Mesendoderm (in vitro differentiated cells): ENCODE measurements around the gene CEP126.
A peak's percentile ranks its signal among the peaks of the same experiment; 100 is the strongest.

Experiments
- DNase-seq: peaks from one replicate; pipeline ENCODE4 v3.0.0; 2013
- H2AK5ac ChIP-seq: 2 replicates; pipeline ENCODE4 v1.6.1; 2013; ENCODE audit warnings: low read length, inconsistent platforms
- H2BK120ac ChIP-seq: 2 replicates; pipeline ENCODE4 v1.6.1; 2013; ENCODE audit warnings: low read depth, mild to moderate bottlenecking, low read length, moderate library complexity, mixed read lengths
- H2BK15ac ChIP-seq: replicated peaks from 2 replicates; pipeline ENCODE4 v1.6.1; 2013; ENCODE audit warnings: low read depth, mild to moderate bottlenecking, moderate library complexity
- H2BK5ac ChIP-seq: 2 replicates; pipeline ENCODE4 v1.6.1; 2013; ENCODE audit warnings: low read length, inconsistent platforms
- H3K18ac ChIP-seq: 2 replicates; pipeline ENCODE4 v1.6.1; 2013; ENCODE audit warnings: mild to moderate bottlenecking, low read length, mixed read lengths
- H3K23ac ChIP-seq: one replicate; pipeline ENCODE4 v1.6.1; 2013; ENCODE audit warnings: low read length
- H3K27ac ChIP-seq: 2 replicates; pipeline ENCODE4 v1.5.1; 2013; ENCODE audit warnings: low read depth, mild to moderate bottlenecking, inconsistent platforms, low read length, moderate library complexity
- H3K27me3 ChIP-seq: 2 replicates; pipeline ENCODE4 v1.6.1; 2013; ENCODE audit warnings: low read length, control low read depth, mild to moderate bottlenecking, inconsistent platforms; ENCODE audit not compliant: insufficient read depth, poor library complexity
- H3K36me3 ChIP-seq: 2 replicates; pipeline ENCODE4 v1.6.1; 2013; ENCODE audit warnings: low read length, inconsistent platforms; ENCODE audit not compliant: control insufficient read depth, insufficient read depth
- H3K4ac ChIP-seq: one replicate; pipeline ENCODE4 v1.6.1; 2013; ENCODE audit warnings: low read depth, mild to moderate bottlenecking, low read length, moderate library complexity
- H3K4me1 ChIP-seq: 2 replicates; pipeline ENCODE4 v1.6.1; 2013; ENCODE audit warnings: low read depth, low read length, inconsistent platforms; ENCODE audit not compliant: control insufficient read depth
- H3K4me2 ChIP-seq: 2 replicates; pipeline ENCODE4 v1.6.1; 2013; ENCODE audit warnings: low read length
- H3K4me3 ChIP-seq: 2 replicates; pipeline ENCODE4 v1.5.1; 2013; ENCODE audit warnings: mild to moderate bottlenecking, low read length
- H3K56ac ChIP-seq: one replicate; pipeline ENCODE4 v1.6.1; 2013; ENCODE audit warnings: low read length
- H3K79me1 ChIP-seq: 2 replicates; pipeline ENCODE4 v1.6.1; 2013; ENCODE audit warnings: low read length, inconsistent platforms
- H3K79me2 ChIP-seq: 2 replicates; pipeline ENCODE4 v1.6.1; 2013; ENCODE audit warnings: mild to moderate bottlenecking, low read length; ENCODE audit not compliant: control insufficient read depth, insufficient read depth
- H3K9ac ChIP-seq: 2 replicates; pipeline ENCODE4 v1.6.1; 2013; ENCODE audit warnings: low read length, inconsistent platforms
- H4K5ac ChIP-seq: one replicate; pipeline ENCODE4 v1.6.1; 2013; ENCODE audit warnings: low read length
- H4K8ac ChIP-seq: one replicate; pipeline ENCODE4 v1.6.1; 2013; ENCODE audit warnings: low read depth, mild to moderate bottlenecking, control low read depth, low read length, moderate library complexity
- WGBS: extraction: QIAGEN DNeasy Blood & Tissue Kit; methylation state at CpG from one replicate; pipeline ENCODE4 v1.1.7; 2013; ENCODE audit warnings: low lambda C conversion rate, missing lambda C conversion rate; ENCODE audit not compliant: insufficient coverage; ENCODE audit errors: extremely low coverage; 5-methylcytosine and 5-hydroxymethylcytosine counted together

The CEP126 gene

GRCh38 chr11:101880222-101880621 lies 34.6 kb upstream of the CEP126 start:
- WGBS: no CpG with 5 or more reads among the region's 4 CpGs
- DNase-seq: peak; percentile 66

GRCh38 chr11:101881586-101881985 lies 33.2 kb upstream of the CEP126 start:
- Histone ChIP-seq H3K4me3 (no peak overlapping the region), H3K79me2 (no peaks in the 10 kb centered on the region), H4K8ac (no peak overlapping the region), H4K5ac (no peak overlapping the region), H2AK5ac (no peak overlapping the region), H3K4ac (no peak overlapping the region), H3K18ac (no peak overlapping the region), H3K36me3 (no peaks in the 10 kb centered on the region), H3K27me3 (no peaks in the 10 kb centered on the region), H3K56ac (no peak overlapping the region), H3K9ac (no peak overlapping the region), H3K79me1 (no peaks in the 10 kb centered on the region), H2BK5ac (no peak overlapping the region), H3K23ac (no peak overlapping the region), H2BK120ac (no peak overlapping the region), H3K4me1 (no peaks in the 10 kb centered on the region), H3K27ac (no peak overlapping the region), H2BK15ac (no peak overlapping the region), H3K4me2 (no peak overlapping the region)
- WGBS: no CpG with 5 or more reads among the region's 2 CpGs
- DNase-seq: no peak

More at GRCh38 chr11:101880222-101880621, 34.6 kb upstream of the CEP126 start:
- no peaks in the 10 kb centered on the region for H3K79me1 ChIP-seq
- no peak overlapping the region for H3K4me3 ChIP-seq
- H3K4me1 ChIP-seq: no peaks in the 10 kb centered on the region
- no peak overlapping the region for H3K23ac ChIP-seq
- H2AK5ac ChIP-seq: no peak overlapping the region
- H3K9ac ChIP-seq: no peak overlapping the region
- H3K56ac ChIP-seq: no peak overlapping the region
- no peak overlapping the region for H4K5ac ChIP-seq
- no peak overlapping the region for H3K27ac ChIP-seq
- no peaks in the 10 kb centered on the region for H3K79me2 ChIP-seq
- no peak overlapping the region for H3K4me2 ChIP-seq
- H2BK15ac ChIP-seq: no peak overlapping the region
- no peaks in the 10 kb centered on the region for H3K36me3 ChIP-seq
- H3K18ac ChIP-seq: no peak overlapping the region
- no peak overlapping the region for H2BK5ac ChIP-seq
- H2BK120ac ChIP-seq: no peak overlapping the region
- H3K27me3 ChIP-seq: no peaks in the 10 kb centered on the region
- H4K8ac ChIP-seq: no peak overlapping the region
- no peak overlapping the region for H3K4ac ChIP-seq

- no peak overlapping the region for H2BK15ac ChIP-seq
- no peaks in the 10 kb centered on the region for H3K79me1 ChIP-seq
- H3K27me3 ChIP-seq: no peaks in the 10 kb centered on the region
- H3K23ac ChIP-seq: no peak overlapping the region
- no peak overlapping the region for H2BK120ac ChIP-seq
- H3K4me2 ChIP-seq: no peak overlapping the region
- H3K18ac ChIP-seq: no peak overlapping the region
- H4K5ac ChIP-seq: no peak overlapping the region
- WGBS: 100% methylated on average over 4 of the region's 4 CpGs
- no peaks in the 10 kb centered on the region for H3K79me2 ChIP-seq
- H4K8ac ChIP-seq: no peak overlapping the region
- H3K27ac ChIP-seq: no peak overlapping the region
- no peak overlapping the region for H3K56ac ChIP-seq
- H3K4ac ChIP-seq: no peak overlapping the region
- no peak overlapping the region for H3K9ac ChIP-seq
- no peaks in the 10 kb centered on the region for H3K4me1 ChIP-seq
- no peak for DNase-seq
- H2BK5ac ChIP-seq: no peak overlapping the region
- H3K36me3 ChIP-seq: no peaks in the 10 kb centered on the region
- H3K4me3 ChIP-seq: no peak overlapping the region
- H2AK5ac ChIP-seq: no peak overlapping the region
Measured at GRCh38 chr11:101885631-101886030, 29.2 kb upstream of the CEP126 start.

- no CpG with 5 or more reads among the region's 4 CpGs for WGBS
- H3K36me3 ChIP-seq: no peaks in the 10 kb centered on the region
Measured at GRCh38 chr11:101889767-101890166, 25.0 kb upstream of the CEP126 start.

GRCh38 chr11:101894505-101894904 lies 20.3 kb upstream of the CEP126 start:
- WGBS: no CpG with 5 or more reads among the region's 1 CpG
- H3K18ac ChIP-seq: no peak overlapping the region
- no peak overlapping the region for H2AK5ac ChIP-seq

More at GRCh38 chr11:101889767-101890166, 25.0 kb upstream of the CEP126 start:
- no peaks in the 10 kb centered on the region for H3K4me1 ChIP-seq
- no peaks in the 10 kb centered on the region for H3K79me2 ChIP-seq
- H3K23ac ChIP-seq: no peak overlapping the region
- no peak overlapping the region for H3K4ac ChIP-seq
- no peak overlapping the region for H2AK5ac ChIP-seq
- no peak overlapping the region for H3K18ac ChIP-seq
- no peak overlapping the region for H3K9ac ChIP-seq
- no peak overlapping the region for H2BK5ac ChIP-seq
- no peaks in the 10 kb centered on the region for H3K27me3 ChIP-seq
- H3K4me3 ChIP-seq: no peak overlapping the region
- H3K56ac ChIP-seq: no peak overlapping the region
- H3K4me2 ChIP-seq: no peak overlapping the region
- H4K5ac ChIP-seq: no peak overlapping the region
- DNase-seq: no peak
- H2BK120ac ChIP-seq: no peak overlapping the region
- H3K79me1 ChIP-seq: no peaks in the 10 kb centered on the region
- no peak overlapping the region for H2BK15ac ChIP-seq
- no peak overlapping the region for H4K8ac ChIP-seq
- no peak overlapping the region for H3K27ac ChIP-seq

GRCh38 chr11:101907815-101908214 lies 7.0 kb upstream of the CEP126 start:
- Histone ChIP-seq H3K27ac (no peak overlapping the region), H3K36me3 (no peaks in the 10 kb centered on the region), H3K4me3 (no peak overlapping the region), H2AK5ac (no peak overlapping the region), H3K4me2 (no peak overlapping the region), H3K79me1 (no peaks in the 10 kb centered on the region), H2BK120ac (no peak overlapping the region), H2BK5ac (no peak overlapping the region), H3K4me1 (no peaks in the 10 kb centered on the region), H3K56ac (no peak overlapping the region), H3K23ac (no peak overlapping the region), H3K9ac (no peak overlapping the region), H3K27me3 (no peaks in the 10 kb centered on the region), H3K4ac (no peak overlapping the region), H3K79me2 (no peaks in the 10 kb centered on the region), H4K8ac (no peak overlapping the region), H2BK15ac (no peak overlapping the region), H3K18ac (no peak overlapping the region), H4K5ac (no peak overlapping the region)
- WGBS: no CpG with 5 or more reads among the region's 1 CpG
- DNase-seq: no peak

More at GRCh38 chr11:101894505-101894904, 20.3 kb upstream of the CEP126 start:
- Histone ChIP-seq H3K4me1 (no peaks in the 10 kb centered on the region), H2BK5ac (no peak overlapping the region), H3K4ac (no peak overlapping the region), H3K27ac (no peak overlapping the region), H3K27me3 (no peaks in the 10 kb centered on the region), H3K9ac (no peak overlapping the region), H3K36me3 (no peaks in the 10 kb centered on the region), H2BK15ac (no peak overlapping the region), H3K4me2 (no peak overlapping the region), H3K23ac (no peak overlapping the region), H3K4me3 (no peak overlapping the region), H3K79me2 (no peaks in the 10 kb centered on the region), H4K8ac (no peak overlapping the region), H2BK120ac (no peak overlapping the region), H3K79me1 (no peaks in the 10 kb centered on the region), H4K5ac (no peak overlapping the region), H3K56ac (no peak overlapping the region)
- DNase-seq: no peak
